Measurements from ENCODE around the gene TPD52L2. TPM values are rescaled to one million over a fixed set of nuclear protein-coding genes. Genes with fewer than 3 reads are reported as not detected.

Gene TPD52L2
- total RNA-seq, 1 experiment from 2014 or later, result 293 TPM

- no TSS peak for BruUV-seq (replicated peaks)
- ChIA-PET CTCF (interaction anchor here (1.0 kb wide), 1 partner anchor 370 kb away, joined by 3 read pairs; no protein-coding TSS in a partner anchor), POLR2A (no interaction called here)
- peaks cover 24% of the 10 kb centered on the region for H3K4me1 ChIP-seq
- H3K4me3 Mint-ChIP-seq (ENCODE audit: unreplicated experiment), result peak overlapping the region; percentile 8
- intact Hi-C loops (cut with micrococcal nuclease; ENCODE audit: unreplicated experiment), result loop anchor here (1.0 kb wide), 1 partner anchor 12 kb away; no protein-coding TSS in a partner anchor
- peak; percentile 75 to 88 for DNase-seq
- H3K36me3 ChIP-seq (ENCODE audit: control insufficient read depth, insufficient read depth, low read length), result peaks cover 2% of the 10 kb centered on the region
- no peaks in the 10 kb centered on the region for H3K27me3 ChIP-seq (replicated peaks; ENCODE audit: control insufficient read depth, insufficient read depth, low read length)
- H3K27ac Mint-ChIP-seq (ENCODE audit: unreplicated experiment), result peak overlapping the region; percentile 59
- no peaks in the 10 kb centered on the region for H3K9me3 Mint-ChIP-seq (ENCODE audit: unreplicated experiment)
- H3K36me3 Mint-ChIP-seq (ENCODE audit: insufficient read depth, unreplicated experiment), result peaks cover 64% of the 10 kb centered on the region
- H3K4me3 ChIP-seq (ENCODE audit: low read depth, low read length), result no peak overlapping the region
- no peaks in the 10 kb centered on the region for H3K9me3 ChIP-seq
- no peak for TF ChIP-seq CTCF (IDR thresholded peaks at IDR 0.05; ENCODE audit: insufficient read depth in 1 of 2, low read depth in 1 of 2, low read length in 1 of 2, severe bottlenecking in 1 of 2, unreplicated experiment in 1 of 2)
- H3K4me1 Mint-ChIP-seq (ENCODE audit: low read depth, unreplicated experiment), result peaks cover 35% of the 10 kb centered on the region
- no peaks in the 10 kb centered on the region for H3K27me3 Mint-ChIP-seq (ENCODE audit: insufficient read depth, unreplicated experiment)
Observed at GRCh38 chr20:63908008-63908682, 43.1 kb downstream of the TPD52L2 start.

DNA sequence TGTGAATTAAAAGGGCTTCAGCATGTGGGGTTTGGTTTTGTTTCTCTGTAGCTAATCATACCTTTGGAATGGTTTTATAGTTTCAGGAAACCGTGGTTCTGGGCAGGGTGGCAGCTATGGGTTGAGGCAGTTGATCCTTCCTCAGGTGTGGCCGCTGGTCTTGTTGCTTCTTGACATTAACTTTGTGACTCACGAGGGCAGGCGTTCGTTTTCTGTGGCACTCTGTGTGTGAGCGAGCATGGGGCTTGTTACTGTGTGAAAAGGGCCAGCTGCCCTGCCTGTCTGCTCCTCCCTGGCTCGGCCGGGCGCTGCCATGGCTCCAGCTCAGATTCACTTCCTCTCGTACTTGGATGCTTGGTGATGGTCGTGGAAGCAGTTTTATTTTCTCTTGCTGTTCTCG is 46.1 kb downstream of the TPD52L2 start:
- peaks cover 30% of the 10 kb centered on the region for H3K4me1 ChIP-seq
- Mint-ChIP-seq H3K36me3 (ENCODE audit: insufficient read depth, unreplicated experiment) (peaks cover 69% of the 10 kb centered on the region), H3K4me3 (ENCODE audit: unreplicated experiment) (no peak overlapping the region), H3K27me3 (ENCODE audit: insufficient read depth, unreplicated experiment) (no peaks in the 10 kb centered on the region), H3K9me3 (ENCODE audit: unreplicated experiment) (peaks cover 4% of the 10 kb centered on the region), H3K4me1 (ENCODE audit: low read depth, unreplicated experiment) (peaks cover 37% of the 10 kb centered on the region), H3K27ac (ENCODE audit: unreplicated experiment) (no peak overlapping the region)
- H3K27me3 ChIP-seq (replicated peaks; ENCODE audit: control insufficient read depth, insufficient read depth, low read length), result no peaks in the 10 kb centered on the region
- no peak overlapping the region for H3K4me3 ChIP-seq (ENCODE audit: low read depth, low read length)
- peaks cover 14% of the 10 kb centered on the region for H3K9me3 ChIP-seq
- intact Hi-C loops (cut with micrococcal nuclease; ENCODE audit: unreplicated experiment), result no loop called here
- ChIA-PET POLR2A (interaction anchor here (0.6 kb wide), 1 partner anchor 15 kb away, joined by 3 read pairs; no protein-coding TSS in a partner anchor), CTCF (interaction anchor here (1.1 kb wide), 1 partner anchor 146 kb away, joined by 4 read pairs; no protein-coding TSS in a partner anchor)
- no peak for DNase-seq
- TF ChIP-seq CTCF (IDR thresholded peaks at IDR 0.05; ENCODE audit: insufficient read depth in 1 of 2, low read depth in 1 of 2, low read length in 1 of 2, severe bottlenecking in 1 of 2, unreplicated experiment in 1 of 2), result no peak
- no TSS peak for BruUV-seq (replicated peaks)
- H3K36me3 ChIP-seq (ENCODE audit: control insufficient read depth, insufficient read depth, low read length), result peaks cover 4% of the 10 kb centered on the region

- peaks cover 4% of the 10 kb centered on the region for H3K36me3 ChIP-seq (ENCODE audit: control insufficient read depth, insufficient read depth, low read length)
- no peaks in the 10 kb centered on the region for H3K27me3 ChIP-seq (replicated peaks; ENCODE audit: control insufficient read depth, insufficient read depth, low read length)
- no TSS peak for BruUV-seq (replicated peaks)
- no peak overlapping the region for H3K27ac Mint-ChIP-seq (ENCODE audit: unreplicated experiment)
- TF ChIP-seq CTCF (IDR thresholded peaks at IDR 0.05; ENCODE audit: insufficient read depth in 1 of 2, low read depth in 1 of 2, low read length in 1 of 2, severe bottlenecking in 1 of 2, unreplicated experiment in 1 of 2), result no peak
- peaks cover 20% of the 10 kb centered on the region for H3K9me3 ChIP-seq
- peaks cover 87% of the 10 kb centered on the region for H3K36me3 Mint-ChIP-seq (ENCODE audit: insufficient read depth, unreplicated experiment)
- no peak overlapping the region for H3K4me3 ChIP-seq (ENCODE audit: low read depth, low read length)
- peaks cover 10% of the 10 kb centered on the region for H3K9me3 Mint-ChIP-seq (ENCODE audit: unreplicated experiment)
- intact Hi-C loops (cut with micrococcal nuclease; ENCODE audit: unreplicated experiment), result no loop called here
- H3K4me1 ChIP-seq, result peaks cover 11% of the 10 kb centered on the region; the same call in 1 of the 2 replicates
- CTCF ChIA-PET, result no interaction called here
- POLR2A ChIA-PET, result no interaction called here
- H3K4me1 Mint-ChIP-seq (ENCODE audit: low read depth, unreplicated experiment), result peaks cover 22% of the 10 kb centered on the region
- no peaks in the 10 kb centered on the region for H3K27me3 Mint-ChIP-seq (ENCODE audit: insufficient read depth, unreplicated experiment)
- no peak overlapping the region for H3K4me3 Mint-ChIP-seq (ENCODE audit: unreplicated experiment)
- no peak for DNase-seq
Observed at GRCh38 chr20:63913768-63914167, 48.7 kb downstream of the TPD52L2 start.
